GM18951 (cell line): ENCODE results near the gene SLC25A39.
A peak's percentile ranks its signal among the peaks of the same experiment; 100 is the strongest.

Experiments
- POLR2A ChIP-seq: IDR thresholded peaks from 4 replicates; pipeline ENCODE4 v1.6.1; 2011; ENCODE audit warnings: mild to moderate bottlenecking; ENCODE audit not compliant: insufficient read length, insufficient read depth; ENCODE audit errors: extremely low read depth
- in situ Hi-C: fragments of 300-500 bp; cut with MboI; formaldehyde crosslinking; loops from one replicate; pipeline ENCODE4 v1.12.0; 2022; ENCODE audit warnings: low sequenced_read_pairs, mixed read lengths, inconsistent platforms; ENCODE audit not compliant: unreplicated experiment

The SLC25A39 gene

GRCh38 chr17:44350733-44351226 is 26.2 kb upstream of the SLC25A39 start:
- in situ Hi-C loops: no loop called here
- no peak for TF ChIP-seq POLR2A

- in situ Hi-C loops: loop anchor here (25.0 kb wide), 1 partner anchor 412 kb away; the partner anchor contains the start of gene PPY
Measured at GRCh38 chr17:44349553-44350070, 25.0 kb upstream of the SLC25A39 start.

GRCh38 chr17:44348988-44349364 is 24.4 kb upstream of the SLC25A39 start:
- no peak for TF ChIP-seq POLR2A
- in situ Hi-C loops: loop anchor here (25.0 kb wide), 1 partner anchor 412 kb away; the partner anchor contains the start of gene PPY

More at GRCh38 chr17:44349553-44350070, 25.0 kb upstream of the SLC25A39 start:
- no peak for TF ChIP-seq POLR2A

DNA sequence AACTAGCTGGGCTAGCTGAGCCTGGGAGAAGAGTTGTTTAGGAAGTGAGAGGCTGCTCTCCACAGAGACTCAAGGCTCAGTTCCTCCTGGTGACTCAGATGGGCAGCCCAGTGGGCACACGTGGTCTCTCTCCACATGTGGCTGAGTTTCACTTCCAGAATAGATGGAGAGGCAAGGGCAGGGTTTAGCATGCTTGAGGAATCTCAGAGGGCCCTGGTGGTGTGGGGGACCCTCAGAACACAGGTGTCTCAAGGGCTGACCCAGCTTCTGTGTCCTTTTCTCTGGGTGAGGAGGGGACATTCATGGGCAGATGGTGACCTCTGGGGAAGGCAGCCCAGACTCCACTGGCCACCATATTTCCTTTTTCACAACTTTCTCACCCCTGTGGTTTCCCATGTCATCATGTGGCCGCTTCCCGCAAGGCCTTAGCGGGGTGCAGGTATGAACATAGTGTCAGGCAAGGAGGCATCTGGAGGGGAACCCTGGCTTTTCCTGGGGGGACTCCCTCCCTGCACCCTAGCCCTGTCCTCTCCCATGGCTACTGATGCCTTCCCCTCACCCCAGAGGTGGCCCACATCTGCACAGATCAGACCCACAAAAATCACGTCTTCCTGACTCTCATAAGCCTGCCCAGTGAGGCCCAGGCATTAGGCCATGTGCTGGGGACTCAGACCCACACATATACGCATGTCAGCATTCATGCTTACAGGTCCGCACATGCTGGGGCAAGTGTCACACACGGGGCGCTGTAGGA is 23.8 kb upstream of the SLC25A39 start:
- no peak for TF ChIP-seq POLR2A

DNA sequence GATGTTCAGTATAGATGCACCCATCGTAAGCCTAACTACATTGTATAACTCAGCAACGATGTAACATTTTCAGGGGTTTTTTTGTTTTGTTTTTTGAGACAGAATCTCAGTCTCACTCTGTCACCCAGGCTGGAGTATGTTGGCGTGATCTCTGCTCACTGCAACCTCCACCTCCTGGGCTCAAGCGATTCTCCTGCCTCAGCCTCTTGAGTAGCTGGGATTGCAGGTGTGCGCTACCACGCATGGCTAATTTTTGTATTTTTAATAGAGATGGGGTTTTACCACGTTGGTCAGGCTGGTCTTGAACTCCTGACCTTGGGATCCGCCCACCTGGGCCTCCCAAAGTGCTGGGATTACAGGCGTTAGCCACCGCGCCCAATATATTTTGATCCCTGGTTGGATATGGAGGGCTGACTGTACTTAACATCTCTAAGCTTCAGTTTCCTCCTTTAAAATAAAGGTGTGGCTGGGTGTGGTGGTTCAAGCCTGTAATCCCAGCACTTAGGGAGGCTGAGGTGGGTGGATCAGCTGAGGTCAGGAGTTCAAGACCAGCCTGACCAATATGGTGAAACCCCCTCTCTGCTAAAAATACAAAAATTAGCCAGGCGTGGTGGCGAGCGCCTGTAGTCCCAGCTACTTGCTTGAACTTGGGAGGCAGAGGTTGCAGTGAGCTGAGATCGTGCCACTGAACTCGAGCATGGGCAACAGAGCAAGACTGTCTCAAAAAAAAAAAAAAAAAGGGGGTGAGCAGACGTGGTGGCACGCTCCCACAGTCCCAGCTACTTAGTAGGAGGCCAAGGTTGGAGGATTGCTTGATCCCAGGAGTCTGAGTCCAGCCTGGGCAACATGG is 22.8 kb upstream of the SLC25A39 start:
- in situ Hi-C loops: loop anchor here (25.0 kb wide), 1 partner anchor 410 kb away; the partner anchor contains the start of gene PPY

More for the DNA sequence above, 23.8 kb upstream of the SLC25A39 start:
- in situ Hi-C loops: loop anchor here (25.0 kb wide), 1 partner anchor 411 kb away; the partner anchor contains the start of gene PPY

DNA sequence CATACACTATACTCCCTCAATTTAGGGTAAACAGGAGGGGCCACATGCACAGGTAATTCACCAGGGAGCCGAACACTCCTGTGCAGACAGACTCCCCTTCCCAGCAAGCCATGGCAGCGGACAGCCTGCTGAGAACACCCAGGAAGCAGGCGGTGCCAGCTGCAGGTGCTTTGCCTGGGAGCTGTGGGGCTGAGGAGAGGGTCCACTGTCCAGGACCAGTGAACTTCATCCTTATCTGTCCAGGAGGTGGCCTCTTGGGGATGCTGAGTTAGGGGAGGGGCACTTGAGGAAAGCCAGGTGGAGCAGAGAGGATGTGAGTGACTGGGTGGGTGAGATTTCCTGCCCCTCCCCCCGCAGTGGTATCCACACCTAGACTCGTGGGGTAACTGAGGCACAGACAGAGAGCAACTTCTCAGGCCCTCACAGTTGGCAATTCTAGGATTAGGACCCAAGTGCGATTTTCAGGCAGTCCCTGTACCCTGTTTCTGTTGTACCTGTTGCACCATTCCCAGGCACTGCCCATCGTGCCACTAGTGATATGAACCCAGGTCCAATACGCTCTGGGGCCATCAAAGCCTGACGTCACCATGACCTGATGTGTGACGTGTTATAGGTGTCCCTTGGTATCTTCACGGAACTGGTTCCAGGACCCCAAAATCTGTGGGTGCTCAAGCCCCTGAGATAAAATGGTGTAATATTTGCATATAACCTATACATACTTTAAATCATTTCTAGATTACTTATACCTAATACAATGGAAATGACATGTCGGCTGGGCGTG is 21.6 kb upstream of the SLC25A39 start:
- TF ChIP-seq POLR2A: no peak
- in situ Hi-C loops: loop anchor here (25.0 kb wide), 1 partner anchor 409 kb away; the partner anchor contains the start of gene PPY

DNA sequence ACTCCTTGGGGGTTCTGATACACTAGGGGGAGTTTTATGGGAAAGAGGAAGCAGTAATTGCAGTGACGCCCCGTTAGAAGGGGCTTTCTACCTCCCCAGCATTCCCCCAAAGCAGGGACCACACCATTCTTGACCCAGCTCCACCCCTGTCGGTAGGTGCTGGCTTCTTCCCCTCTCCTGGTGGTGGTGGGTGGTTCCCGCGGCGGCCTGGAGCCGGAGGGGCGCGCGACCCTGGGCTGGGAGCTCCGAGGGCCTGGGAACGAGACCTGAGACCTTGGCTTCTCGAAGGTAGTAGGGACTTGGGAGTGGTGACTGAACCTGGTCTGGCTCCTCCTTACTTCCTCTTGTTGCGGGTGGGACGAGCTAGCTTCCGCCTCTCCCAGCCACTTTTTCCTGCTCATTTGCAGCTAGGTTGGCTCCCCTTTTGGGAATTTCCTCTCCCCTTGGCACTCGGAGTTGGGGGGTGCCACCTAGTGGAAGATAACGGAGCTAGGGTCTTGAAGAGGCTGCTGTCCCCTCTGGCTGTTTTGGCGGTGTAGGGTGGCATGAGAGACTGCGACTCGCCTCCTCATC is 20.9 kb upstream of the SLC25A39 start:
- in situ Hi-C loops: loop anchor here (25.0 kb wide), 1 partner anchor 408 kb away; the partner anchor contains the start of gene PPY

GRCh38 chr17:44344939-44345453 is 20.4 kb upstream of the SLC25A39 start, which contains the start of gene GRN:
GRN (plus strand) TSS chr17:44345302; CDS start chr17:44349165, 3,863 bp downstream.
- TF ChIP-seq POLR2A: peak; percentile 93
- in situ Hi-C loops: loop anchor here (25.0 kb wide), 1 partner anchor 408 kb away; the partner anchor contains the start of gene PPY

More for the DNA sequence above, 20.9 kb upstream of the SLC25A39 start:
- no peak for TF ChIP-seq POLR2A

- TF ChIP-seq POLR2A: no peak
- in situ Hi-C loops: loop anchor here (25.0 kb wide), 1 partner anchor 406 kb away; the partner anchor contains the start of gene PPY
Measured at GRCh38 chr17:44343510-44344209, 19.0 kb upstream of the SLC25A39 start.

- in situ Hi-C loops: loop anchor here (25.0 kb wide), 1 partner anchor 403 kb away; the partner anchor contains the start of gene PPY
Measured at GRCh38 chr17:44340553-44340952, 15.9 kb upstream of the SLC25A39 start.

GRCh38 chr17:44338702-44339101 is 14.1 kb upstream of the SLC25A39 start:
- no peak for TF ChIP-seq POLR2A
- in situ Hi-C loops: loop anchor here (25.0 kb wide), 1 partner anchor 401 kb away; the partner anchor contains the start of gene PPY
